Body of pancreas (tissue), 4 donors: ENCODE measurements around the gene PER2. TPM values are rescaled to one million over a fixed set of nuclear protein-coding genes. Genes with fewer than 3 reads are reported as not detected.
"Not testable (repeated sequence)": the region's sequence is repeated elsewhere in the genome, so short reads cannot be mapped to it uniquely, and the experiment has no call there.

ENCODE experiments used
- ATAC-seq: fragments of 150-250 bp; one replicate; pipeline ENCODE4 v1.9.1; 2016
- DNase-seq, 4 donors: peaks; one replicate each; pipeline ENCODE4 v3.0.0-alpha.2; 2019
- H3K27ac ChIP-seq, 4 donors: fragments of 200-600 bp; sonication (generic); 1 replicate in 3 of 4; 2 replicates in 1 of 4; pipeline versions ENCODE4 v1.5.1 to v1.6.1; 2016 to 2019; ENCODE audit warnings: mild to moderate bottlenecking in 1 of 4, mixed read lengths in 1 of 4, moderate library complexity in 1 of 4
- H3K27me3 ChIP-seq, 2 donors: fragments of 200-600 bp; sonication (generic); one replicate each; pipeline ENCODE4 v1.6.0; 2016; ENCODE audit warnings: mild to moderate bottlenecking in 1 of 2
- H3K36me3 ChIP-seq, 2 donors: fragments of 200-600 bp; sonication (generic); replicated peaks in 1 of 2; 2 replicates each; pipeline ENCODE4 v1.5.1; 2016; ENCODE audit warnings: low read depth in 2 of 2; ENCODE audit not compliant: insufficient read depth in 1 of 2
- H3K4me1 ChIP-seq: fragments of 200-600 bp; sonication (generic); one replicate; pipeline ENCODE4 v1.6.0; 2016
- H3K4me3 ChIP-seq, 2 donors: fragments of 200-600 bp; sonication (generic); 1 replicate in 1 of 2; 2 replicates in 1 of 2; pipeline ENCODE4 v1.5.1; 2016 to 2019
- H3K9me3 ChIP-seq, 3 donors: fragments of 200-600 bp; sonication (generic); 1 replicate in 2 of 3; 2 replicates in 1 of 3; pipeline ENCODE4 v1.5.1; 2016
- POLR2A ChIP-seq, 3 donors: fragments of 450-650 bp; IDR thresholded peaks; one replicate each; pipeline ENCODE4 v1.6.1; 2016; ENCODE audit warnings: antibody characterized with exemption in 3 of 3, mild to moderate bottlenecking in 2 of 3
- WGBS, 2 donors: methylation state at CpG; one replicate each; pipeline ENCODE4 v1.1.5; 2017; 5-methylcytosine and 5-hydroxymethylcytosine counted together
- intact Hi-C: fragments of 100-400 bp; cut with DNase I; formaldehyde crosslinking; loops from one replicate; pipeline ENCODE4 v1.15.1; 2023
- total RNA-seq, 2 donors: library from RNA; depleted of rRNA; stranded (reverse); fragments of >200 nt; gene quantifications; one replicate each; pipeline ENCODE4 v1.1.0, GENCODE V29; 2016
- TF ChIP-seq, protein P1 (sequence below), 7 experiments: fragments of 450-650 bp in 4 of 7; fragments of 200-600 bp in 3 of 7; sonication (generic) in 3 of 7; IDR thresholded peaks; one replicate each; pipeline ENCODE4 v1.5.1; 2016 to 2019; ENCODE audit warnings: antibody characterized with exemption in 7 of 7

The PER2 gene
- total RNA-seq, 2 donors from 2014 or later = 10.9 to 21.8 TPM

DNA sequence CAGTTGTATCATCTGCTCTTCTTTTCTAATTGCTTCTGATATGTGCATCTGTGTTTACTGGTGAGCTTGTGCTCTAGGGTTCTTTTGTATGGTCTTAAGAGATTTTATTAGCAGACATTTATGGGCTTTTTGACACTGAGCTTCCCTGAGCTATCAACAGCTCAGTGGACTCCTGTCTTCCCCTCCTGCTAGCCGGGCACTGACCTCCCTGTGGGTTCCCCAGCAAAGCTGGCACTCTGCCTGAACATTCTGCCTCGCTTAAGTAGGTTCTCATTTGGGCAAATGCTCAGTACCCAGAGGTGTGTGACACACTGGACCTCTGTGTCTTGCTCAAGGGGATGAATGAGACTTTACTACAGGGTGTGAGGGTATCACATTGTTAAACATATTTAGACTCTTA lies 47.7 kb upstream of the PER2 start:
- ATAC-seq (no peak), DNase-seq (peak in 3 of 4 donors; percentile 32 to 39 (median 38))
- Histone ChIP-seq H3K9me3 (no peaks in the 10 kb centered on the region), H3K27ac (no peak overlapping the region), H3K4me3 (no peak overlapping the region), H3K36me3 (no peaks in the 10 kb centered on the region), H3K27me3 (no peaks in the 10 kb centered on the region), H3K4me1 (peaks cover 4% of the 10 kb centered on the region)
- no peak for TF ChIP-seq POLR2A (IDR thresholded peaks at IDR 0.05)
- TF ChIP-seq, protein P1, sequence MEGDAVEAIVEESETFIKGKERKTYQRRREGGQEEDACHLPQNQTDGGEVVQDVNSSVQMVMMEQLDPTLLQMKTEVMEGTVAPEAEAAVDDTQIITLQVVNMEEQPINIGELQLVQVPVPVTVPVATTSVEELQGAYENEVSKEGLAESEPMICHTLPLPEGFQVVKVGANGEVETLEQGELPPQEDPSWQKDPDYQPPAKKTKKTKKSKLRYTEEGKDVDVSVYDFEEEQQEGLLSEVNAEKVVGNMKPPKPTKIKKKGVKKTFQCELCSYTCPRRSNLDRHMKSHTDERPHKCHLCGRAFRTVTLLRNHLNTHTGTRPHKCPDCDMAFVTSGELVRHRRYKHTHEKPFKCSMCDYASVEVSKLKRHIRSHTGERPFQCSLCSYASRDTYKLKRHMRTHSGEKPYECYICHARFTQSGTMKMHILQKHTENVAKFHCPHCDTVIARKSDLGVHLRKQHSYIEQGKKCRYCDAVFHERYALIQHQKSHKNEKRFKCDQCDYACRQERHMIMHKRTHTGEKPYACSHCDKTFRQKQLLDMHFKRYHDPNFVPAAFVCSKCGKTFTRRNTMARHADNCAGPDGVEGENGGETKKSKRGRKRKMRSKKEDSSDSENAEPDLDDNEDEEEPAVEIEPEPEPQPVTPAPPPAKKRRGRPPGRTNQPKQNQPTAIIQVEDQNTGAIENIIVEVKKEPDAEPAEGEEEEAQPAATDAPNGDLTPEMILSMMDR (IDR thresholded peaks at IDR 0.05) = no peak
- intact Hi-C loops = no loop called here
- WGBS, 2 donors = 54 to 62% methylated on average over 2 of the region's 2 CpGs

DNA sequence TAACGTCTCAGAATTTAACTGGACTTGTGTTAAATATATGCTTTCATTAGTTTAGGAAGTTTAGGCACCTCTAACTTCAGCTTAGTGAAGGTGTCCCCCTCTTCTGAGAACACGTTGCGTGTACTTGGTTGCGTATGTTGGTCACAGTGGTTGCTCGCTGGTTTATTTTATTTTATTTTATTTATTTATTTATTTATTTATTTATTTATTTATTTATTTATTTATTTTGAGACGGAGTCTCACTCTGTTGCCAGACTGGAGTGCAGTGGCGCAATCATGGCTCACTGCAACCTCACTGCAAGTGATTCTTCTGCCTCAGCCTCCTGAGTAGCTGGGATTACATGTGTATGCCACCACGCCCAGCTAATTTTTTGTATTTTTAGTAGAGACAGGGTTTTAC lies 47.2 kb upstream of the PER2 start:
- intact Hi-C loops, H3K27ac ChIP-seq, H3K4me3 ChIP-seq, H3K27me3 ChIP-seq, H3K4me1 ChIP-seq, H3K9me3 ChIP-seq, ATAC-seq, H3K36me3 ChIP-seq, DNase-seq: not testable (repeated sequence)
- 91 to 92% methylated on average over 8 of the region's 8 CpGs for WGBS, 2 donors

DNA sequence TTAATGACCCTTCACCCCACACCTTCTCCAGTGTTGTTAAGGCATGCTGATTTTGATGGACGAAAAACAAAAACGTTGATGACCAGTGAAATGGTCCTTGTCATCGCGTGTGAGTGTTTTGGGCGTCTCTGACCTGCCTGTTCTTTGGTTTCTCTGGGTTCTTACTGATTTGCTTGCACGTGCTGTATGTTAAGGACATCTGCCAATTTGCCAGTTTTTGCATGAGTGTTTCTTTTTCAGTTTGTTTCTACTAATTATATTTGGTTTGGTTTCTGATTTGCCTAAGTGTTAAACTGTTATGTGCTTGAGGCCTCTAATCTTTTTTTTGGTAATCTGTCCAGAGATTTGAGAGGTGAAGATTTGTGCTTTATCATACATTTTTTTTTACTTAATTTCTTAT lies 46.5 kb upstream of the PER2 start:
- Histone ChIP-seq H3K27ac (no peak overlapping the region), H3K9me3 (no peaks in the 10 kb centered on the region), H3K4me1 (peaks cover 4% of the 10 kb centered on the region), H3K36me3 (no peaks in the 10 kb centered on the region), H3K4me3 (no peak overlapping the region), H3K27me3 (no peaks in the 10 kb centered on the region)
- TF ChIP-seq, protein P1 (IDR thresholded peaks at IDR 0.05) = no peak
- no peak for TF ChIP-seq POLR2A (IDR thresholded peaks at IDR 0.05)
- 84 to 88% methylated on average over 6 of the region's 6 CpGs for WGBS, 2 donors
- ATAC-seq (no peak), DNase-seq (no peak)
- intact Hi-C loops = no loop called here

DNA sequence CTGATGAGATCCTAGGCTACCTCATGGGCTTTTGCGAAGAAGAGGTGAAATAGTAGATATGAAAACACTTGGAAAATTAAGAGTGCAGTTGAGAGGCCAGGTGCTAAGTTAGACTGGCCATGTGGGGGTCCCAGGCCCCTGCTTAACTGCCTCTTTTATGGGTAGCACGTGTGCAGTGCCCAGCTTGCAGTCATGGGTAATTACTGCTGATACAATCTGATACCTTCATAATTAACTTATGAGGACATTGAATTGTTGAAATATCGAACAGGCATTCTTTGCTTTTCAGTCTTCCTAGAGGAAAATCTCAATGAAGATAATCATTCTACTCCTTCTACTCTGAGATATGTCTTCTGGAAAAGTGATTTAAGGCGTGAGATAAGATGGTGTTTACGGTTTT lies 43.5 kb upstream of the PER2 start:
- no peaks in the 10 kb centered on the region for H3K27me3 ChIP-seq
- no peaks in the 10 kb centered on the region for H3K4me1 ChIP-seq
- WGBS, 2 donors = 77 to 81% methylated on average over 5 of the region's 5 CpGs
- intact Hi-C loops = no loop called here
- ATAC-seq = no peak
- no peaks in the 10 kb centered on the region for H3K9me3 ChIP-seq
- H3K36me3 ChIP-seq = peaks cover 0 to 2% of the 10 kb centered on the region in 2 donors
- DNase-seq = no peak
- TF ChIP-seq, protein P1 (IDR thresholded peaks at IDR 0.05) = no peak
- no peak for TF ChIP-seq POLR2A (IDR thresholded peaks at IDR 0.05)
- H3K27ac ChIP-seq = no peak overlapping the region
- H3K4me3 ChIP-seq = no peak overlapping the region

DNA sequence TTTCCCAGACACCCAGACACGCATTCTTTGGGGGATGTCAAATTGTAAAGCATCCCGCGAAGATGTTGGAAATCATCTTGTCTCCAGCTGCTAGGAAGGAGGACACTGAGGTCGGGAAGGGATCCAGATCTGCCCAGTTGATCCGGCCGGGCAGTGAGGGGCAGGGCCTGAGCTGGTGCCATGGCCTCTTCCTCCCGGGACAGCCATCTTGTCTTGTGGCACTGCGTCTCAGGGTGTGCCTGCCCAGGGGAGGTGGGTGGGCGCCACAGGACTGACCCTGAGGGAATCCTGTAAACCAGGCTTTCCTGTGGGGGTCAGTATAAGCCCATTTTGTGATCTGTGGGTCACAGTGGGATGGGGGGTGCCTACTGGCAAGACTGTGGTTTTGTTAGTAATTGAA lies 42.0 kb upstream of the PER2 start:
- no peak for ATAC-seq
- WGBS, 2 donors = 91 to 96% methylated on average over 9 of the region's 9 CpGs
- TF ChIP-seq POLR2A (IDR thresholded peaks at IDR 0.05) = no peak
- TF ChIP-seq, protein P1 (IDR thresholded peaks at IDR 0.05) = no peak
- Histone ChIP-seq H3K9me3 (no peaks in the 10 kb centered on the region), H3K27ac (no peak overlapping the region), H3K4me3 (no peak overlapping the region), H3K36me3 (peaks cover 0 to 2% of the 10 kb centered on the region in 2 donors), H3K27me3 (no peaks in the 10 kb centered on the region), H3K4me1 (no peaks in the 10 kb centered on the region)
- DNase-seq = no peak
- intact Hi-C loops = no loop called here
